Transverse colon (tissue), 4 donors: Measurements from ENCODE around the gene APCDD1L.

ENCODE experiments used
- POLR2A ChIP-seq: fragments of 450-650 bp; IDR thresholded peaks from one replicate; pipeline ENCODE4 v1.6.1; 2016; ENCODE audit warnings: antibody characterized with exemption, mild to moderate bottlenecking, moderate library complexity
- POLR2AphosphoS5 ChIP-seq, 3 donors: sonication (generic); formaldehyde crosslinking; IDR thresholded peaks; one replicate each; pipeline ENCODE4 v1.6.1; 2016; ENCODE audit warnings: antibody characterized with exemption in 3 of 3
- TF ChIP-seq, protein P1 (sequence below), 5 experiments: fragments of 200-600 bp in 3 of 5; fragments of 450-650 bp in 2 of 5; sonication (generic) in 3 of 5; IDR thresholded peaks; 1 replicate in 2 of 5; 2 replicates in 3 of 5; pipeline ENCODE4 v1.5.1; 2016 to 2017; ENCODE audit warnings: antibody characterized with exemption in 5 of 5, inconsistent platforms in 3 of 5, mild to moderate bottlenecking in 2 of 5, moderate library complexity in 1 of 5

DNA sequence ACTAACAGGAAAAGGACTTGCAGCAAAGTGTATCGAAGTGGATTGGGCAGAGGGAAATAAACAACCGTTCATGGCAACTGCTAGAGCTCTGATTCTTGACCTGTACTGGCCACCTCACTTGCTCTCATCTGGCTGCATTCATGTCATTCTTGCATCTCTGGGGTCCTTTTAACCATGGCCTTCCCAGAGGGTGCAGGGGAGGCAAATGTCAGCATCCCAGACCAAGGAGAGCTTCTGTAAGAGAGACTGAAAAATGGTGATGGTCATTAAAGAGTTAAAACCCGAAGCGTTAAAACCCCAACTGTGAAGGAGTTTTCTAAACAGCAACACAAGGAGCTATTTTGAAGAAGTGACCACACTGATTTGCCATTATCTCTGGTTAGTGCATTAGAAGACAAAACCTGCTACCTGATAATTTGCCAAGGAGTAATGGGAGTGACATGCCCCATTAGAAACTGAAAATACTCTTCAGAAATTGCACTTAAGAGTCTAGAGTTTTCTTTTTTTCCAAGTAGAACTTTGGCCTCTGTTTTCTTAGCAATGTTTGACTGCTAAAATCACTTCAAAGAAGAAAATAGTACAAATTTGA lies 62.4 kb downstream of the APCDD1L start:
- TF ChIP-seq POLR2A (no peak), POLR2AphosphoS5 (IDR thresholded peaks at IDR 0.05) (no peak)
- TF ChIP-seq, protein P1, sequence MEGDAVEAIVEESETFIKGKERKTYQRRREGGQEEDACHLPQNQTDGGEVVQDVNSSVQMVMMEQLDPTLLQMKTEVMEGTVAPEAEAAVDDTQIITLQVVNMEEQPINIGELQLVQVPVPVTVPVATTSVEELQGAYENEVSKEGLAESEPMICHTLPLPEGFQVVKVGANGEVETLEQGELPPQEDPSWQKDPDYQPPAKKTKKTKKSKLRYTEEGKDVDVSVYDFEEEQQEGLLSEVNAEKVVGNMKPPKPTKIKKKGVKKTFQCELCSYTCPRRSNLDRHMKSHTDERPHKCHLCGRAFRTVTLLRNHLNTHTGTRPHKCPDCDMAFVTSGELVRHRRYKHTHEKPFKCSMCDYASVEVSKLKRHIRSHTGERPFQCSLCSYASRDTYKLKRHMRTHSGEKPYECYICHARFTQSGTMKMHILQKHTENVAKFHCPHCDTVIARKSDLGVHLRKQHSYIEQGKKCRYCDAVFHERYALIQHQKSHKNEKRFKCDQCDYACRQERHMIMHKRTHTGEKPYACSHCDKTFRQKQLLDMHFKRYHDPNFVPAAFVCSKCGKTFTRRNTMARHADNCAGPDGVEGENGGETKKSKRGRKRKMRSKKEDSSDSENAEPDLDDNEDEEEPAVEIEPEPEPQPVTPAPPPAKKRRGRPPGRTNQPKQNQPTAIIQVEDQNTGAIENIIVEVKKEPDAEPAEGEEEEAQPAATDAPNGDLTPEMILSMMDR (IDR thresholded peaks at IDR 0.05): no peak
